Ascending aorta (tissue), 2 donors: ENCODE measurements around the gene LYPD4. TPM values are rescaled to one million over a fixed set of nuclear protein-coding genes. Genes with fewer than 3 reads are reported as not detected.
"Not testable (repeated sequence)": the region's sequence is repeated elsewhere in the genome, so short reads cannot be mapped to it uniquely, and the experiment has no call there.

Experiments
- DNase-seq, 2 donors: peaks; one replicate each; pipeline ENCODE4 v3.0.0-alpha.2; 2019; ENCODE audit warnings: low spot score in 2 of 2
- H3K27ac ChIP-seq, 2 donors: fragments of 200-600 bp; sonication (generic); one replicate each; pipeline ENCODE4 v1.5.1; 2016 to 2017; ENCODE audit warnings: mild to moderate bottlenecking in 1 of 2
- H3K27me3 ChIP-seq: fragments of 200-600 bp; sonication (generic); one replicate; pipeline ENCODE4 v1.5.1; 2017
- H3K36me3 ChIP-seq, 2 donors: fragments of 200-600 bp; sonication (generic); one replicate each; pipeline ENCODE4 v1.5.1; 2016
- H3K4me1 ChIP-seq, 2 donors: fragments of 200-600 bp; sonication (generic); one replicate each; pipeline ENCODE4 v1.5.1; 2016 to 2017; ENCODE audit warnings: mild to moderate bottlenecking in 1 of 2
- H3K4me3 ChIP-seq, 2 donors: fragments of 200-600 bp; sonication (generic); one replicate each; pipeline ENCODE4 v1.5.1; 2016 to 2017; ENCODE audit warnings: mild to moderate bottlenecking in 1 of 2
- H3K9me3 ChIP-seq, 2 donors: fragments of 200-600 bp; sonication (generic); one replicate each; pipeline ENCODE4 v1.5.1; 2016
- CTCF ChIP-seq, 3 experiments: fragments of 200-600 bp in 2 of 3; fragments of 450-650 bp in 1 of 3; sonication (generic) in 2 of 3; IDR thresholded peaks; one replicate each; pipeline ENCODE4 v1.5.1; 2016 to 2019; ENCODE audit warnings: antibody characterized with exemption in 3 of 3, mild to moderate bottlenecking in 1 of 3, moderate library complexity in 1 of 3
- intact Hi-C: fragments of 100-400 bp; cut with DNase I; formaldehyde crosslinking; loops from one replicate; pipeline ENCODE4 v1.15.1; 2023
- total RNA-seq: library from RNA; depleted of rRNA; stranded (reverse); fragments of >200 nt; gene quantifications from one replicate; pipeline ENCODE4 v1.1.0, GENCODE V29; 2016

The LYPD4 gene
- total RNA-seq, 1 donor from 2014 or later = not detected

- Histone ChIP-seq H3K9me3 (no peaks in the 10 kb centered on the region), H3K27me3 (no peaks in the 10 kb centered on the region), H3K4me3 (no peak overlapping the region), H3K27ac (no peak overlapping the region), H3K36me3 (no peaks in the 10 kb centered on the region), H3K4me1 (no peaks in the 10 kb centered on the region)
- TF ChIP-seq CTCF (IDR thresholded peaks at IDR 0.05) = peak; percentile 14 to 66 (median 60)
- intact Hi-C loops = no loop called here
- no peak for DNase-seq
These were observed 49.4 kb downstream of the LYPD4 start for GRCh38 chr19:41795031-41795461.

- DNase-seq = no peak
- H3K9me3 ChIP-seq = no peaks in the 10 kb centered on the region
- H3K27ac ChIP-seq = no peak overlapping the region
- intact Hi-C loops = no loop called here
- no peak overlapping the region for H3K4me3 ChIP-seq
- no peaks in the 10 kb centered on the region for H3K36me3 ChIP-seq
- no peaks in the 10 kb centered on the region for H3K4me1 ChIP-seq
- H3K27me3 ChIP-seq = no peaks in the 10 kb centered on the region
- no peak for TF ChIP-seq CTCF (IDR thresholded peaks at IDR 0.05)
These were observed 51.1 kb downstream of the LYPD4 start for GRCh38 chr19:41793414-41793727.

GRCh38 chr19:41792513-41793413 is 51.7 kb downstream of the LYPD4 start:
- Histone ChIP-seq H3K4me1 (no peaks in the 10 kb centered on the region), H3K27me3 (no peaks in the 10 kb centered on the region), H3K9me3 (no peaks in the 10 kb centered on the region), H3K36me3 (no peaks in the 10 kb centered on the region), H3K27ac (no peak overlapping the region), H3K4me3 (no peak overlapping the region)
- TF ChIP-seq CTCF (IDR thresholded peaks at IDR 0.05) = peak in 2 of 3 experiments; percentile 7 to 40
- intact Hi-C loops = no loop called here
- no peak for DNase-seq

- H3K27ac ChIP-seq, H3K9me3 ChIP-seq, DNase-seq, intact Hi-C loops, H3K4me3 ChIP-seq, H3K27me3 ChIP-seq, H3K4me1 ChIP-seq, H3K36me3 ChIP-seq: not testable (repeated sequence)
These were observed 55.4 kb downstream of the LYPD4 start for GRCh38 chr19:41789053-41789452.

- H3K9me3 ChIP-seq, H3K36me3 ChIP-seq, H3K27ac ChIP-seq, DNase-seq, H3K27me3 ChIP-seq, H3K4me3 ChIP-seq, H3K4me1 ChIP-seq, intact Hi-C loops: not testable (repeated sequence)
These were observed 56.0 kb downstream of the LYPD4 start for GRCh38 chr19:41788518-41788917.

Other genes starting within 250 kb of the LYPD4 start
- gene CEACAM4, start 217.6 kb downstream of the LYPD4 start, total RNA-seq = not detected
- gene CEACAM7, start 156.4 kb downstream of the LYPD4 start, total RNA-seq = not detected
- gene CEACAM5, start 136.1 kb downstream of the LYPD4 start, total RNA-seq = not detected
- not detected for gene CEACAM6, start 89.2 kb downstream of the LYPD4 start, total RNA-seq
- gene CEACAM3, start 48.1 kb downstream of the LYPD4 start, total RNA-seq = not detected
- not detected for gene DMRTC2, start 359 bp upstream of the LYPD4 start, total RNA-seq
- 956 TPM for gene RPS19, start 15.6 kb upstream of the LYPD4 start, total RNA-seq
- not detected for gene CD79A, start 32.6 kb upstream of the LYPD4 start, total RNA-seq
- 178 TPM for gene ARHGEF1, start 38.5 kb upstream of the LYPD4 start, total RNA-seq
- gene ERFL, start 83.8 kb upstream of the LYPD4 start, total RNA-seq = not detected
- gene RABAC1, start 114.6 kb upstream of the LYPD4 start, total RNA-seq = 360 TPM
- gene ATP1A3, start 149.5 kb upstream of the LYPD4 start, total RNA-seq = 1.1 TPM
- 15.5 TPM for gene GRIK5, start 225.5 kb upstream of the LYPD4 start, total RNA-seq
- gene ZNF574, start 231.5 kb upstream of the LYPD4 start, total RNA-seq = 14.9 TPM